ENCODE results near the gene CYP4F3.
"Not testable (repeated sequence)": the region's sequence is repeated elsewhere in the genome, so short reads cannot be mapped to it uniquely, and the experiment has no call there.

The CYP4F3 gene

GRCh38 chr19:15673176-15673654, 32.5 kb downstream of the CYP4F3 start:
- Mint-ChIP-seq H3K4me3 (no peak overlapping the region), H3K27me3 (ENCODE audit: low read depth) (no peaks in the 10 kb centered on the region), H3K36me3 (ENCODE audit: low read depth) (peaks cover 4% of the 10 kb centered on the region), H3K9me3 (peaks cover 45% of the 10 kb centered on the region), H3K27ac (no peak overlapping the region), H3K4me1 (no peaks in the 10 kb centered on the region)
- TF ChIP-seq CTCF (IDR thresholded peaks at IDR 0.05; ENCODE audit: unreplicated experiment in 3 of 3): no peak

GRCh38 chr19:15675560-15675959, 34.9 kb downstream of the CYP4F3 start:
- Mint-ChIP-seq H3K36me3 (ENCODE audit: low read depth) (peaks cover 7% of the 10 kb centered on the region), H3K9me3 (peaks cover 50% of the 10 kb centered on the region), H3K27me3 (ENCODE audit: low read depth) (no peaks in the 10 kb centered on the region), H3K4me3 (no peak overlapping the region), H3K27ac (no peak overlapping the region), H3K4me1 (no peaks in the 10 kb centered on the region)
- no peak for TF ChIP-seq CTCF (IDR thresholded peaks at IDR 0.05; ENCODE audit: unreplicated experiment in 3 of 3)

GRCh38 chr19:15679089-15679488, 38.4 kb downstream of the CYP4F3 start:
- no peak for TF ChIP-seq CTCF (IDR thresholded peaks at IDR 0.05; ENCODE audit: unreplicated experiment in 3 of 3)
- no peaks in the 10 kb centered on the region for H3K4me1 Mint-ChIP-seq
- no peak overlapping the region for H3K27ac Mint-ChIP-seq
- peaks cover 63% of the 10 kb centered on the region for H3K9me3 Mint-ChIP-seq
- no peak overlapping the region for H3K4me3 Mint-ChIP-seq
- no peaks in the 10 kb centered on the region for H3K27me3 Mint-ChIP-seq (ENCODE audit: low read depth)
- H3K36me3 Mint-ChIP-seq (ENCODE audit: low read depth): peaks cover 7% of the 10 kb centered on the region

GRCh38 chr19:15679865-15680264, 39.2 kb downstream of the CYP4F3 start:
- H3K4me1 Mint-ChIP-seq; H3K27ac Mint-ChIP-seq; H3K4me3 Mint-ChIP-seq; H3K27me3 Mint-ChIP-seq (ENCODE audit: low read depth); H3K36me3 Mint-ChIP-seq (ENCODE audit: low read depth): not testable (repeated sequence)
- peaks cover 64% of the 10 kb centered on the region for H3K9me3 Mint-ChIP-seq

GRCh38 chr19:15680478-15681322, 40.0 kb downstream of the CYP4F3 start:
- Mint-ChIP-seq H3K4me3 (no peak overlapping the region), H3K27me3 (ENCODE audit: low read depth) (no peaks in the 10 kb centered on the region), H3K4me1 (no peaks in the 10 kb centered on the region), H3K27ac (no peak overlapping the region), H3K36me3 (ENCODE audit: low read depth) (peaks cover 7% of the 10 kb centered on the region), H3K9me3 (peaks cover 66% of the 10 kb centered on the region)
- no peak for TF ChIP-seq CTCF (IDR thresholded peaks at IDR 0.05; ENCODE audit: unreplicated experiment in 3 of 3)

GRCh38 chr19:15683411-15683810, 42.7 kb downstream of the CYP4F3 start:
- H3K4me3 Mint-ChIP-seq: no peak overlapping the region
- no peak for TF ChIP-seq CTCF (IDR thresholded peaks at IDR 0.05; ENCODE audit: unreplicated experiment in 3 of 3)
- H3K27me3 Mint-ChIP-seq (ENCODE audit: low read depth): no peaks in the 10 kb centered on the region
- peaks cover 74% of the 10 kb centered on the region for H3K9me3 Mint-ChIP-seq
- peaks cover 4% of the 10 kb centered on the region for H3K36me3 Mint-ChIP-seq (ENCODE audit: low read depth)
- no peak overlapping the region for H3K27ac Mint-ChIP-seq
- H3K4me1 Mint-ChIP-seq: no peaks in the 10 kb centered on the region

All from nephron (organoid).